22Rv1 (cell line): ENCODE results near the gene NOX3.

Experiments used
- CTCF ChIP-seq: fragments of 450-650 bp; IDR thresholded peaks from 2 replicates; pipeline ENCODE4 v1.5.1; 2017; ENCODE audit warnings: mild to moderate bottlenecking
- ZFX ChIP-seq: fragments of 450-650 bp; IDR thresholded peaks from 2 replicates; pipeline ENCODE4 v1.6.1; 2017; ENCODE audit warnings: antibody characterized with exemption, borderline replicate concordance

GRCh38 chr6:155492061-155492735, 36.6 kb upstream of the NOX3 start:
- TF ChIP-seq CTCF = no peak
- TF ChIP-seq ZFX = no peak
